GM18861 (cell line): ENCODE results near the gene KLF2.

Source experiments
- ATAC-seq: cut with Tn5 transposase; IDR thresholded peaks from one replicate; pipeline ENCODE4 v1.9.1; 2021; ENCODE audit not compliant: unreplicated experiment

KLF2 gene

GRCh38 chr19:16306728-16307402, 17.8 kb upstream of the KLF2 start:
- no peak for ATAC-seq

DNA sequence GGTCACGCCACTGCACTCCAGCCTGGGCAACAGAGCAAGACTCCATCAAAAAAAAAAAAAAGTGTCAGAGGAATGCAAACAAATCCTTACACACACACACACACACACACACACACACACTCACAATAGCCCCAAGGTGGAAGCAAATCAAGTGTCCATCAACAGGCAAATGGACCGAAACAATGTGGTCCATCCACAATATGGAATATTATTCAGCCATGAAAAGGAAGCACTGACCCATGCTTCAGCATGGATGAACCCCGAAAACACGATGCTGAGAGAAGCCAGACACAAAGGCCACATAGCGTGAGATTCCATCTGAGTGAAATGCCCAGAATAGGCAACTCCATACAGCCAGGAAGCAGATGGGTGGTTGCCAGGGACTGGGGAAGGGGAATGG, 16.5 kb upstream of the KLF2 start:
- no peak for ATAC-seq

DNA sequence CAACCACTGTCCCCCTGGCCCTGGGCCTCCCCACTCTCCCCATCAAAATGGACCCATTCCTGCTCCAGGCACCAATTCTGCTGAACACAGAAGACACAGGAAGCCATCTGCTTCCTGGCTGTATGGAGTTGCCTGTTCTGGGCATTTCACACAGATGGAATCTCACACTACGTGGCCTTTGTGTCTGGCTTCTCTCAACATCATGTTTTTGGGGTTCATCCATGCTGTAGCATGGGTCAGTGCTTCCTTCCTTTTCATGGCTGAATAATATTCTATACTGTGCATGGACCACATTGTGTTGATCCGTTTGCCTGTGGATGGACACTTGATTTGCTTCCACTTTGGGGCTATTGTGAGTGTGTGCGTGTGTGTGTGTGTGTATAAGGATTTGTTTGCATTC, 15.0 kb upstream of the KLF2 start:
- ATAC-seq: no peak

- no peak for ATAC-seq
Measured at GRCh38 chr19:16315825-16316505, 8.7 kb upstream of the KLF2 start.

DNA sequence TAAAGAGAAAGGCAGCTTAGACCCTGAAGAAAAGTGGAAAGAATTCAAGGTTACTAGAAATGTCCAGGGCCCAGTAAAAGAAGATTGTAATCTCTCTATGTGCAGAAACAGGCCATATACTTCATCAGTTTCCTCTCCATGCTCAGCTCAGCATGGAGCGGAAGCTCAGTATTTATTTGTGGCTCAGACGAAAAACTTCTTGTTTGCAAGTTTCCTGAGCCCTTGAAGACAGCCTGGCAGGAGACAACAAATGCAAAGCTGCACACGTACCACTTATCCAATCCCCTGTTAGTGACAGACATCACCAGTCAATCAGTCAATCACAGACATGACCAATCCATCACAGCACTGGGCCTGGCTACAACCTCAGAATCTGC, 8.1 kb upstream of the KLF2 start:
- ATAC-seq: no peak

- no peak for ATAC-seq
Measured at GRCh38 chr19:16319481-16319880, 5.1 kb upstream of the KLF2 start.

DNA sequence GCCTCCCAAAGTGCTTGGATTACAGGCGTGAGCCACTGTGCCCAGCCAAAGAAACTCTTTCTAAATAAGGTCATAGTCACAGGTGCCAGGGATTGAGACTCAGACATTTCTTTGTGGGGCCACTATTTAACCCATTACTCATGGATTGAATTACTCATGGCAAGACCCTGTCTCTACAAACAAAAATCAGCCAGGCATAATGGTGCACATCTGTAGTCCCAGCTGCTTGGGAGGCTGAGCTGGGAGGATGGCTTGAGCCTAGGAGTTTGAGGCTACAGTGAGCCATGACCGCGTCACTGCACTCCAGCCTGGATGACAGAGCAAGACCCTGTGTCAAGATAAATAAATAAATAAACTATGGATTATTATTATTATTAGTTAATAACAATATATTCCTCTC, 3.6 kb upstream of the KLF2 start:
- ATAC-seq: no peak

GRCh38 chr19:16325161-16325527, 518 bp downstream of the KLF2 start:
- ATAC-seq: no peak

DNA sequence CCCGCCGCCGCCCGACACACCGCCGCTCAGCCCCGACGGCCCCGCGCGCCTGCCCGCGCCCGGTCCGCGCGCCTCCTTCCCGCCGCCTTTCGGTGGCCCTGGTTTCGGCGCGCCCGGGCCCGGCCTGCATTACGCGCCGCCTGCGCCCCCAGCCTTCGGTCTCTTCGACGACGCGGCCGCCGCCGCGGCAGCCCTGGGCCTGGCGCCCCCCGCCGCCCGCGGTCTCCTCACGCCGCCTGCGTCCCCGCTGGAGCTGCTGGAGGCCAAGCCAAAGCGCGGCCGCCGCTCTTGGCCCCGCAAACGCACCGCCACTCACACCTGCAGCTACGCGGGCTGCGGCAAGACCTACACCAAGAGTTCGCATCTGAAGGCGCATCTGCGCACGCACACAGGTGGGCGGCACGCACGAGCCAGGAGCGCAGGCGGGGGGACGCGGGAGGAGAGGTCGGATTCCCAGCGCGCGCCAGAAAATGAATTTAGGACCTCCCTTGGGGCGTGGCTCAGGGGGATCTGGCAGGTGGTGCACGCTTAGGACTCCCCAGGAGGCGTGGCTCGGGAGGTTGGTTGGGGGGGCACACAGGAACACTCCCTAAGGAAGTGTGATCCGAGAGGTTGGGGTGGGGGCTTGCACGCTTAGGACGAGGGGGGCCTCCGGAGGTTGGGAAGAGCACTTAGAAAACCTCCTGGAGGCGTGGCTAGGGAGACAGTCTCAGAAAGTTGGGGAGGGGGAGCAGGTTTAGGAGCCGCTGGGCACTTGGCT, 1.2 kb downstream of the KLF2 start:
- no peak for ATAC-seq

DNA sequence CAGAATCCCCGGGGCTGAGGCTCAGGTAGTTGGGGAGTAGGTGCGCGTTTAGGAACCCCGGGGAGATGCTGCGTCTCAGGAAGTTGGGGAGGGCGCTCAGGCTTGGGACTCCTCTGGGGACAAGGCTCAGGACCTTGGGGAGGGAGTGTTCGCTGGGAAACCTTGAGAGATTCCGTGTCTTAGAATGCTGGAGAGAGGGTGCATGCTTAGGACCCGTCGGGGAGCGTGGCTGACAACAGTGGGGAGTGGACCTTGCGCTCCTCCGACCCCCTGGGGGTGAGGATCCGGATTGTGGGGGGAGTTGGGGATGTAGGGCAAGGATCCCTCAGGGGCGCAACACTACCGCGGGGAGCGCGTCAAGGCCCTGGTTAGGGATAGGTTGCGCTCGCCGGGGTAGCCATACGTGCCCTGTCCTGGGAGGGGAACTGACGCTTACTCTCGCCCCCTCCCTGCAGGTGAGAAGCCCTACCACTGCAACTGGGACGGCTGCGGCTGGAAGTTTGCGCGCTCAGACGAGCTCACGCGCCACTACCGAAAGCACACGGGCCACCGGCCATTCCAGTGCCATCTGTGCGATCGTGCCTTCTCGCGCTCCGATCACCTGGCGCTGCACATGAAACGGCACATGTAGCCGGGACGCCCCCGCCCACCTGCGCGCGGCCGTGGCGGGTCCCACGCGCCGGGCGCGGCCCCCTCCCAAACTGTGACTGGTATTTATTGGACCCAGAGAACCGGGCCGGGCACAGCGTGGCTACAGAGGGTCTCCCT, 2.0 kb downstream of the KLF2 start:
- ATAC-seq: no peak

DNA sequence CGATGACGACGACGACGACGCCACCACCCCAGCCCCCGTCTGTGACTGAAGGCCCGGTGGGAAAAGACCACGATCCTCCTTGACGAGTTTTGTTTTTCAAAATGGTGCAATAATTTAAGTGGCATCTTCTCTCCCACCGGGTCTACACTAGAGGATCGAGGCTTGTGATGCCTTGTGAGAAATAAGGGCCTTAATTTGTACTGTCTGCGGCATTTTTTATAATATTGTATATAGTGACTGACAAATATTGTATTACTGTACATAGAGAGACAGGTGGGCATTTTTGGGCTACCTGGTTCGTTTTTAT, 2.5 kb downstream of the KLF2 start:
- ATAC-seq: no peak

GRCh38 chr19:16327501-16327900, 2.9 kb downstream of the KLF2 start:
- no peak for ATAC-seq

DNA sequence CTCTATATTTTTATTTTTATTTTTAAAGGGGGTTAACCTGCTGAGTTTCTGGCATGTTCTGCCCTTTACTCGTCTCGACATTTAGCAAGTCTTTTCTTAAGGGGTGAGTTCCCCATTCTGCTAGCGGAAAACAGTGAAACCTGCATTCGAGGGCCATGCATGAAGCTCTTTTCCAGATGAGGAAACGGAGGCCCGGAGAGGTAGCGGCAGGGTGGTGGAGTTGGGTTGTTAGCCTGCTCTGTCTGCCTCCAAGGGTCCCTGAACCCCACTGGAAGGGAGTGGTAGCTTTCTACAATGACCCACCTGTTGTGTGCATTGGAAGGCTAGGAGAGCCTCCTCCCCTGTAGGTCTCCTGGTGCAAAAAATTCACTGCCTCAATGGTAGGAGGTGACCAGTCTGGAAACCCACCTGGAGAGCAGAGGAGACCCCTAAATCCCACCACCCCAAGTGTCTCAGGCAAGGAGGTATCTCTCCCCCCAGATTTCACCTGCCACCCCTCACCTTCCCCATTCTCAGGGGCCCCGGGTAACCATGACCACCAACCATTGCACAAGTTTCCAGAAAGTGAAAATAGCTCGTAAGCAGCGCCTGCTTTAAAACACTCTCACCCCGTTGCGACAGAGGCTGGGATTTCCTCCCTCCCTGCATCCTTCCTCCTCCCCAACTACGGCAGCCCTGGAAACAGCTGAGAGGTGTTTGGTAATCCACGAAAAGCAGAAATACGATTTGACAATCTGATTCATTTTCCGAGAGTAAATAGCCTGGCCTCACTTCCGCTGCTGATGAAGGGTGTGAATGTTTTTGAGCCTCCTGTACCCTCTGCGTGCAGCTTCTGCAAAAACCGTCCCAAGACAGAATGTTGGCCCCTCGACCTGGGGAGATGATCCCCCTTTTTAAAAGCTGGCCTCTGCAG, 3.5 kb downstream of the KLF2 start:
- ATAC-seq: no peak

DNA sequence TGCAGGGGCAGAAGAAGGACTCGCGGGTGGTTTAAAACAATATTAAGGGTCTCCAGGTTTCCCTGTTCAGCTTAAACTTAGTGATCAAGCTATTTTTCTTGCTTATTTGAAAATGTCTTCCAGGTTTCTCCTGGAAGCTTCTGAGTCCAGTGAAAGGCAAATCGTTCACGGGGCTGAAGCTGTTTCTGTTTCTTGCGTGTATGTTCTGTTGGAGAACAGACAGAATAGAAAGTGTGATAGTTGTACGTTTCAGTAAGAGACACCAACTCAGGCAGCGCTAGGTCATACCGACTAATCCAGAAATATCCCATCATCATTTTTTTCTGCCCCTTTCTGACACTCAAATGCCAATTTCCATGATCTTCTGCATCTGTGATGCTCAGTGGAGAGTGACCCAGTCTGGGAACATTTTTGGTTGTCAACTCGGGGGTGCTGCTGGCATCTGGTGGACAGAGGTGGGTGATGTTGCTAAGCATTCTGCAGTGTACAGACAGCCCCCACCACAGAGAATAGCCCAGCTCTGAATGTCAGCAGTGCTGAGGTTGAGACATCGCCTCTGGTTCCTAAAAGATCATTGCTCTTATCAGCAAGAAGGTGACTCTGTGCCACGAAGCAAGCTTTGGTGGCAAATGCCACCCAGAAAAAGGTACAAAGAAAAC, 4.3 kb downstream of the KLF2 start:
- no peak for ATAC-seq

- ATAC-seq: peak; percentile 34
Measured at GRCh38 chr19:16330368-16330801, 5.8 kb downstream of the KLF2 start.

- ATAC-seq: no peak
Measured at GRCh38 chr19:16330806-16331690, 6.4 kb downstream of the KLF2 start.

GRCh38 chr19:16333001-16333586, 8.5 kb downstream of the KLF2 start:
- ATAC-seq: no peak

DNA sequence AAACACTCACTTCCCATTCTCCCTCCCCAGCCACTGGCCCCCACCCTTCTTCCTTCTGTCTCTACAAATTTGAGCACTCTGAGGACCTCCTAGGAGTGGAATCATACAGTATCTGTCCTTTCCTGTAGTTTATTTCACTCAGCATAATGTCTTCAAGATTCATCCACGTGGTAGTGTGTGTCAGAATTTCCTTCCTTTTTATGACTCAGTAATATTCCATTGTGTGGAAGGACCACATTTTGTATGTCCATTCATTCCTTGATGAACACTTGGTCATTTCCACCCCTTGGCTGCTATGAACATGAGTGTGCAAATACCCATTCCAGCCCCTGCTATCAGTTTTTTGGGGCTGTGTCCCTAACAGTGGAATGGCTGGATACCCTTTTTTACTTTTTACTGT, 9.8 kb downstream of the KLF2 start:
- ATAC-seq: no peak

DNA sequence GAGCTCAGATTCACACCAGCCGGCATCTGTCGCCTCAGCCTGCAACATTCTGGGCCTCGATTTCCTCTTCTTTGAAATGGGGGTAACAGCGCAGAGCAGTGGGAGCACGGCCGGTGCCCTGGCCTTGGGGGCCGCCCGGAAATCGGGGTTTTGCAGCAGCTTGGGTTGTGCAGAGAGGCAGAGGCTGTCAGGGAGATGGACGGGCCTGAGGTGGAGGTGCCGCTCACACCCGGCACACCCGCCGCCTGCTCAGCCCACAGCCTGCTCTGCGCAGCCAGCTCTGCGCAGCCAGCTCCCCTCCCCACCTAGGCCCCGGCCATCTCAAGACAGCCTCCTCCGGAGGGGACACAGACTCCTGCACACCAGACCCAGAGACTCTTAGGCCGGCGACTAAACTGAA, 10.6 kb downstream of the KLF2 start:
- ATAC-seq: no peak
